NCI-H526 treated with DMSO at 0.1 percent for 48 hours (cell line): Measurements from ENCODE around the gene ARHGEF17.

Experiments used
- DNase-seq: peaks from one replicate; lab custom pipeline; 2025; lab: John Stamatoyannopoulos, UW

ARHGEF17 gene

GRCh38 chr11:73382183-73382582 lies 74.1 kb downstream of the ARHGEF17 start:
- DNase-seq: no peak

GRCh38 chr11:73382747-73383146 lies 74.7 kb downstream of the ARHGEF17 start:
- no peak for DNase-seq

GRCh38 chr11:73383249-73384124 lies 75.4 kb downstream of the ARHGEF17 start:
- peak; percentile 92 for DNase-seq

DNA sequence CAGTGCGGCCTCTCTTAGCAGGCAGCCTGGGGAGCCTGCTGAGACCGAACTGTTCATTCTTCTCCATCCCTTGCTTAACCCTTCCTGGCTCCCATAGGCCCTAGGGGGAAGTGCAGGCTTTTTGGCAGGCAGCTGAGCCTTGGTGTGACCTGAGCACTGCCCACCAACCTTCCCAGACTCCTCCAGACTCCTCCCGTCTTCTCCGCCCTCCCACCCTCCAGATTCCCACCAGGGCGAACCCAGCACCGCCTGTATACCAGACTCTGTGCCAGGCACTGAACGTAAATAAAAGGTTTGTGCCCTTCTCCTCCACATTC lies 76.0 kb downstream of the ARHGEF17 start:
- DNase-seq: no peak

- DNase-seq: no peak
These were observed 76.4 kb downstream of the ARHGEF17 start for GRCh38 chr11:73384531-73384871.

GRCh38 chr11:73384872-73385689 lies 77.0 kb downstream of the ARHGEF17 start:
- no peak for DNase-seq

DNA sequence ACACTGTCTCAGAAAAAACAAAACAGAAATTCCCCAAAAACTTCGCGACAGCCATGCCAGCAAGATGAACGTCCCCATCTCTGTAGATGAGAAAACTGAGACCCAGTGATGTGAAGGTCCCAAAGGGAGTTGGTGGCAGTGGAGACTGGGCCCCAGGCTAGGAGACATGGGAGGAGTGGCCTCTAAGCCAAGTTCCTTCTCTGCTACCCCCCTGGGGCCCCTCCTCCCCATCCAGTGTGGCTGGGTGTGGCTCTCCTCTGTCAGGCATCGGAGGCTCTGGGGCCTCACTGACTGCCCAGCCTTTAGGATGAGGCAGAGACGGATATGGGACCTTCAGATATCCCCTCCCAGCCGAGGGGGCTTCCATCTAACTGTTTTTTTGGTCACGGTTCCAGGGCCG lies 77.9 kb downstream of the ARHGEF17 start:
- no peak for DNase-seq

- DNase-seq: no peak
These were observed 78.5 kb downstream of the ARHGEF17 start for GRCh38 chr11:73386546-73386945.

DNA sequence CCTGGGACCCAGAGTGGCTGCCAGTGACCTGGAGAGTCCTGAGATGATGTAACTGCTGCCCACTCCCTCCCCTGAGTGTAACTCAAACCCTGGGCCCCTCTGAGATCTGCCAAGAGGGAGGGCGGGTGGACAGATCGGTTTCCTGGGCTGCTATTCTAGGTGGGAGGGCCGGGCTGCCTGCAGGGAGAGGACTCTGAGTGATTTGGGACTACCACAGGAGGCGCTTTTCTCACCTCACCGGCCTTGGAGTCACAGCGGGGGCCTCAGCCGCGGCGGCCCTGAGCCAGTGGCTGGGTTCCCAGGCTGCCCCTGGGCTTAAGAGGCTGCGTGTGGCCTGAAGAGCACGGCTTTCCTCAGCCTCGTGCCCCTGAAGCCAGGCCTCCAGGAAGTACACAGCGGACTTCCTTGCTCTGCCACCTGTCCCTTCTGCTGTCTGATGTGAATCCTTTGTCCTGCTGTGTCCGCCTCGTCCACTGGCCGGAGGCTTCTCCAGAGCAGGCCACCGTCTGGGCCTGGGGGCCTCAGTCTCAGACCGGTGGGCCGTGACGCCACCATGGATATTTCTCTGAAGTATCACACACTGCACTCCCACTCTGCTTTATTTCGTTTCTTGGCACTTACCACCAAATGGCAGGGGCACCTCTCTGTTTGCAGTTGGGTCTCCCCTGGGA lies 79.7 kb downstream of the ARHGEF17 start:
- no peak for DNase-seq

GRCh38 chr11:73388265-73389133 lies 80.4 kb downstream of the ARHGEF17 start:
- no peak for DNase-seq

GRCh38 chr11:73389134-73389525 lies 81.1 kb downstream of the ARHGEF17 start:
- DNase-seq: no peak

- DNase-seq: no peak
These were observed 81.8 kb downstream of the ARHGEF17 start for GRCh38 chr11:73389916-73390315.

GRCh38 chr11:73390601-73391565 lies 82.8 kb downstream of the ARHGEF17 start:
- DNase-seq: no peak

- DNase-seq: no peak
These were observed 83.6 kb downstream of the ARHGEF17 start for GRCh38 chr11:73391665-73392064.

- DNase-seq: no peak
These were observed 84.3 kb downstream of the ARHGEF17 start for GRCh38 chr11:73392108-73393010.

- no peak for DNase-seq
These were observed 84.9 kb downstream of the ARHGEF17 start for GRCh38 chr11:73393011-73393380.

DNA sequence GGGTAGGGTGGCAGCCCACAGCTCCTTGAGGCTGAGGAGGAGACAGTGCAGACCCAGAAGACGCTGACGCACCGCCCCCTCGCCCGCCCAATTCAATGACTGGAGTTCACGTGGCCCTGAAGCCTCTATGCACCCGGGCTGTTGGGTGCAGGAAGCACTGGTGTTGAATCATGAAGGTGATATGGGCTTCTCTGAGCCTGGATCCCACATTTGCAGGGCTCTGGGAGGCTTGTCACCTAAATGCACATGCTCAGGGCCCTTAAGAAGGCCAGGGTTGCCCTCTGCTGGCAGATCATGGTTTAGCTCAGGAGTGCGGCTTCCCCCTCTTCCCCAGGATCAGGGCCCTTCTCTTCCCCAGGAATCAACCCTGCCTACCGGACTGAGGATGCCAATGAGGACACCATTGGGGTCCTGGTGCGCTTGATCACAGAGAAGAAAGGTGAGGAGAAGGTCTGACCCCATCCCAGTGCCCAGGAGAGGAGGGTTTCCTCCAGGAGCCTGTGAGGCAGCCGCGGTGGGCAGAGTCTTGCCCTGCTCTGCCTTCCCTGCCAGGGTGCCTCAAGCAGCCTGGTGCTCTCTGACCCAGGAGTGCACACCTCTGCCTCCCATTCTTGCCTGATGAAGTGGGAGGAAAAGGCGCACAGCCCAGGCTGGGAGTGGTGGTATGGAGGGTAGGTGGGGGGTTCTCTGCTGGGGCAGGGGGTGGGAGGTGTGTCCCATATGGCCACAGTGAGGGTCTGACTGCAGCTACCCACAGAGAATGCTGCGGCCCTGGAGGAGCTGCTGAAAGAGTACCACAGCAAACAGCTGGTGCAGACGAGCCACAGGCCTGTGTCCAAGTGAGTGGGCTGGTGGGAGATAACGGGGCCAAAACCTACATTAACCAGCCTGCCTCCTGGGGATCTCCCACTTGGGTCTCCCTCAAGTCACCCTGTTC lies 85.7 kb downstream of the ARHGEF17 start:
- peak; percentile 65 for DNase-seq
